Astrocyte of the cerebellum (primary cell): Measurements from ENCODE around the gene GABRB3.

Experiments used
- DNase-seq: peaks from one replicate; pipeline ENCODE4 v3.0.0-alpha.2; 2011; ENCODE audit warnings: low read depth
- H3K4me3 ChIP-seq: 2 replicates; pipeline ENCODE4 v1.5.1; 2011; ENCODE audit warnings: mild to moderate bottlenecking, low read depth, low read length, moderate library complexity
- CTCF ChIP-seq: IDR thresholded peaks from 2 replicates; pipeline ENCODE4 v1.5.1; 2012; ENCODE audit warnings: low read length, low read depth, moderate library complexity, mild to moderate bottlenecking; ENCODE audit errors: missing control alignments
- in situ Hi-C: cut with HindIII; loops from 2 replicates; pipeline ENCODE4 v1.10.0; 2017; ENCODE audit warnings: low sequenced_read_pairs

The GABRB3 gene

GRCh38 chr15:26640601-26641000, 132.3 kb downstream of the GABRB3 start:
- DNase-seq: no peak
- in situ Hi-C loops: no loop called here
- no peak for TF ChIP-seq CTCF
- H3K4me3 ChIP-seq: no peak overlapping the region

GRCh38 chr15:26639966-26640365, 132.9 kb downstream of the GABRB3 start:
- H3K4me3 ChIP-seq: no peak overlapping the region
- in situ Hi-C loops: no loop called here
- DNase-seq: no peak
- TF ChIP-seq CTCF: no peak

- no peak for DNase-seq
- in situ Hi-C loops: no loop called here
- H3K4me3 ChIP-seq: no peak overlapping the region
- no peak for TF ChIP-seq CTCF
These were observed 137.3 kb downstream of the GABRB3 start for GRCh38 chr15:26635614-26636013.

- no peak for TF ChIP-seq CTCF
- H3K4me3 ChIP-seq: no peak overlapping the region
- no peak for DNase-seq
- in situ Hi-C loops: no loop called here
These were observed 137.8 kb downstream of the GABRB3 start for GRCh38 chr15:26635105-26635504.

- no peak for TF ChIP-seq CTCF
- in situ Hi-C loops: no loop called here
- DNase-seq: no peak
- no peak overlapping the region for H3K4me3 ChIP-seq
These were observed 138.5 kb downstream of the GABRB3 start for GRCh38 chr15:26634319-26634718.

- in situ Hi-C loops: no loop called here
- DNase-seq: no peak
- no peak overlapping the region for H3K4me3 ChIP-seq
- no peak for TF ChIP-seq CTCF
These were observed 140.4 kb downstream of the GABRB3 start for GRCh38 chr15:26632500-26632899.

- no peak overlapping the region for H3K4me3 ChIP-seq
- in situ Hi-C loops: no loop called here
- no peak for TF ChIP-seq CTCF
- no peak for DNase-seq
These were observed 141.0 kb downstream of the GABRB3 start for GRCh38 chr15:26631894-26632293.
